Common myeloid progenitor, CD34-positive (primary cell): Measurements from ENCODE around the gene TEX19.

ENCODE experiments used
- CTCF ChIA-PET: fragments of 350-600 bp; sonication (Branson Sonifier 250); formaldehyde crosslinking; loops from one replicate; lab custom pipeline; 2021; ENCODE audit warnings: antibody characterized with exemption; lab: Charles Lee
- POLR2A ChIA-PET: fragments of 350-600 bp; sonication (Branson Sonifier 250); formaldehyde crosslinking; loops from one replicate; lab custom pipeline; 2021; ENCODE audit warnings: antibody characterized with exemption; lab: Charles Lee
- DNase-seq, 3 donors: peaks; one replicate each; pipeline versions ENCODE4 v3.0.0 to v3.0.0-alpha.2; 2013
- H3K27ac ChIP-seq, 2 experiments: 1 replicate in 1 of 2; 2 replicates in 1 of 2; pipeline ENCODE4 v1.7.0; 2013; ENCODE audit warnings: inconsistent platforms in 2 of 2, low read length in 2 of 2, mild to moderate bottlenecking in 2 of 2, low read depth in 1 of 2, moderate library complexity in 1 of 2; ENCODE audit not compliant: severe bottlenecking in 2 of 2, insufficient read depth in 1 of 2, poor library complexity in 1 of 2
- H3K27me3 ChIP-seq, 5 experiments: replicated peaks in 2 of 5; 1 replicate in 3 of 5; 2 replicates in 2 of 5; pipeline versions ENCODE4 v1.6.1 to v1.7.0; 2013; ENCODE audit warnings: low read length in 4 of 5, mild to moderate bottlenecking in 2 of 5, moderate library complexity in 2 of 5, inconsistent platforms in 1 of 5; ENCODE audit not compliant: insufficient read depth in 5 of 5, control insufficient read depth in 4 of 5
- H3K36me3 ChIP-seq, 4 experiments: 1 replicate in 2 of 4; 2 replicates in 2 of 4; pipeline versions ENCODE4 v1.6.1 to v1.7.0; 2013; ENCODE audit warnings: low read length in 3 of 4, control low read depth in 1 of 4, mild to moderate bottlenecking in 1 of 4; ENCODE audit not compliant: control insufficient read depth in 4 of 4, insufficient read depth in 4 of 4
- H3K4me1 ChIP-seq, 4 experiments: 1 replicate in 3 of 4; 2 replicates in 1 of 4; pipeline versions ENCODE4 v1.6.1 to v1.7.1; 2013; ENCODE audit warnings: low read length in 3 of 4, mild to moderate bottlenecking in 3 of 4, control low read depth in 1 of 4, inconsistent platforms in 1 of 4, moderate library complexity in 1 of 4; ENCODE audit not compliant: control insufficient read depth in 4 of 4, insufficient read depth in 4 of 4; ENCODE audit errors: control extremely low read depth in 1 of 4
- H3K4me3 ChIP-seq, 7 experiments: 1 replicate in 4 of 7; 2 replicates in 3 of 7; pipeline versions ENCODE4 v1.5.1 to v1.7.0; 2013; ENCODE audit warnings: mild to moderate bottlenecking in 7 of 7, low read length in 6 of 7, moderate library complexity in 6 of 7, inconsistent platforms in 2 of 7, low read depth in 2 of 7, control low read depth in 1 of 7; ENCODE audit not compliant: insufficient read depth in 4 of 7, control insufficient read depth in 1 of 7; ENCODE audit errors: extremely low read depth in 1 of 7
- H3K9me3 ChIP-seq, 5 experiments: 1 replicate in 4 of 5; 2 replicates in 1 of 5; pipeline versions ENCODE4 v1.6.1 to v1.7.1; 2013; ENCODE audit warnings: low read length in 4 of 5, mild to moderate bottlenecking in 2 of 5, inconsistent platforms in 1 of 5, low read depth in 1 of 5, moderate library complexity in 1 of 5; ENCODE audit not compliant: control insufficient read depth in 4 of 5, insufficient read depth in 2 of 5; ENCODE audit errors: control extremely low read depth in 1 of 5
- WGBS: methylation state at CpG from one replicate; pipeline ENCODE4 v1.1.5; 2013; ENCODE audit not compliant: insufficient coverage; 5-methylcytosine and 5-hydroxymethylcytosine counted together

Gene TEX19

GRCh38 chr17:82391496-82392066, 32.5 kb downstream of the TEX19 start:
- H3K36me3 ChIP-seq, result peaks cover 5 to 25% (median 15%) of the 10 kb centered on the region in 4 experiments
- H3K27ac ChIP-seq, result no peak overlapping the region
- no peak for DNase-seq
- ChIA-PET POLR2A (no interaction called here), CTCF (interaction anchor here (0.9 to 1.2 kb wide), 2 partner anchors 16 to 21 kb away, joined by 3 read pairs; no protein-coding TSS in a partner anchor)
- over 99% methylated on average over 20 of the region's 23 CpGs for WGBS
- H3K27me3 ChIP-seq, result peaks cover 0 to 6% (median 0%) of the 10 kb centered on the region in 5 experiments
- peaks cover 0 to 10% (median 9%) of the 10 kb centered on the region in 4 experiments for H3K4me1 ChIP-seq
- H3K4me3 ChIP-seq, result no peak overlapping the region
- no peaks in the 10 kb centered on the region for H3K9me3 ChIP-seq

GRCh38 chr17:82392209-82392920, 33.3 kb downstream of the TEX19 start:
- POLR2A ChIA-PET, result no interaction called here
- no peak overlapping the region for H3K27ac ChIP-seq
- CTCF ChIA-PET, result no interaction called here
- peaks cover 7 to 25% (median 15%) of the 10 kb centered on the region in 4 experiments for H3K36me3 ChIP-seq
- DNase-seq, result no peak
- H3K9me3 ChIP-seq, result no peaks in the 10 kb centered on the region
- H3K4me3 ChIP-seq, result no peak overlapping the region
- H3K4me1 ChIP-seq, result peaks cover 0 to 4% (median 3%) of the 10 kb centered on the region in 4 experiments
- 98% methylated on average over 18 of the region's 28 CpGs for WGBS
- no peaks in the 10 kb centered on the region for H3K27me3 ChIP-seq

GRCh38 chr17:82392941-82393340, 33.9 kb downstream of the TEX19 start:
- Histone ChIP-seq H3K27me3 (no peaks in the 10 kb centered on the region), H3K27ac (no peak overlapping the region), H3K9me3 (no peaks in the 10 kb centered on the region), H3K4me3 (no peak overlapping the region), H3K36me3 (peaks cover 8 to 30% (median 18%) of the 10 kb centered on the region in 4 experiments), H3K4me1 (no peaks in the 10 kb centered on the region)
- 93% methylated on average over 12 of the region's 15 CpGs for WGBS
- ChIA-PET POLR2A (no interaction called here), CTCF (no interaction called here)
- no peak for DNase-seq

- Histone ChIP-seq H3K4me1 (peaks cover 0 to 4% (median 3%) of the 10 kb centered on the region in 4 experiments), H3K36me3 (peaks cover 8 to 31% (median 20%) of the 10 kb centered on the region in 4 experiments), H3K27me3 (no peaks in the 10 kb centered on the region), H3K27ac (no peak overlapping the region), H3K9me3 (no peaks in the 10 kb centered on the region), H3K4me3 (no peak overlapping the region)
- ChIA-PET POLR2A (interaction anchor here (0.7 kb wide), 1 partner anchor 66 kb away, joined by 3 read pairs; no protein-coding TSS in a partner anchor), CTCF (interaction anchor here (1.4 kb wide), 1 partner anchor 50 kb away, joined by 3 read pairs; no protein-coding TSS in a partner anchor)
- WGBS, result 99% methylated on average over 8 of the region's 12 CpGs
- no peak for DNase-seq
Observed at GRCh38 chr17:82394278-82394677, 35.2 kb downstream of the TEX19 start.

GRCh38 chr17:82396601-82397435, 37.8 kb downstream of the TEX19 start:
- Histone ChIP-seq H3K27ac (no peak overlapping the region), H3K9me3 (no peaks in the 10 kb centered on the region), H3K4me1 (peaks cover 0 to 28% (median 25%) of the 10 kb centered on the region in 4 experiments), H3K36me3 (peaks cover 2 to 32% (median 22%) of the 10 kb centered on the region in 4 experiments), H3K4me3 (no peak overlapping the region), H3K27me3 (no peaks in the 10 kb centered on the region)
- DNase-seq, result no peak
- WGBS, result 88% methylated on average over 12 of the region's 19 CpGs
- ChIA-PET POLR2A (no interaction called here), CTCF (interaction anchor here (0.9 to 1.1 kb wide), 2 partner anchors 21 to 46 kb away, joined by 3 read pairs; no protein-coding TSS in a partner anchor)

- no peak overlapping the region for H3K27ac ChIP-seq
- POLR2A ChIA-PET, result no interaction called here
- CTCF ChIA-PET, result interaction anchor here (0.8 to 1.1 kb wide), 3 partner anchors 17 to 46 kb away, joined by 3 read pairs; no protein-coding TSS in a partner anchor
- no peaks in the 10 kb centered on the region for H3K27me3 ChIP-seq
- no peak for DNase-seq
- peaks cover 0 to 29% (median 27%) of the 10 kb centered on the region in 4 experiments for H3K4me1 ChIP-seq
- H3K9me3 ChIP-seq, result no peaks in the 10 kb centered on the region
- WGBS, result 95% methylated on average over 31 of the region's 38 CpGs
- peaks cover 3 to 25% (median 20%) of the 10 kb centered on the region in 4 experiments for H3K36me3 ChIP-seq
- no peak overlapping the region for H3K4me3 ChIP-seq
Observed at GRCh38 chr17:82397449-82398335, 38.6 kb downstream of the TEX19 start.
